ENCODE data around the gene WDR44.

GRCh38 chrX:118352566-118352965 is 6.7 kb downstream of the WDR44 start:
- TF ChIP-seq POLR2A (IDR thresholded peaks at IDR 0.05; ENCODE audit: low read length): no peak
- TF ChIP-seq CEBPB (IDR thresholded peaks at IDR 0.05): no peak
- TF ChIP-seq CTCF (IDR thresholded peaks at IDR 0.05): no peak
- TF ChIP-seq KDM5A (IDR thresholded peaks at IDR 0.05): no peak
- TF ChIP-seq HOXB5 (CRISPR knock-in tag; IDR thresholded peaks at IDR 0.05): no peak
- TF ChIP-seq HOXA7 (CRISPR knock-in tag; IDR thresholded peaks at IDR 0.05): no peak
- TF ChIP-seq KDM1A (IDR thresholded peaks at IDR 0.05; ENCODE audit: low read depth): no peak
- no peak for TF ChIP-seq RAD21 (conservative IDR thresholded peaks at IDR 0.05 in 1 of 2, IDR thresholded peaks at IDR 0.05 in 1 of 2)
- TF ChIP-seq REST (IDR thresholded peaks at IDR 0.05): no peak
- TF ChIP-seq NR3C1 (IDR thresholded peaks at IDR 0.05): no peak
- TF ChIP-seq ESRRA (IDR thresholded peaks at IDR 0.05; ENCODE audit: borderline replicate concordance, low read length): no peak
- TF ChIP-seq MYC (IDR thresholded peaks at IDR 0.05; ENCODE audit: borderline replicate concordance, low read length): no peak
